CD4-positive, alpha-beta T cell treated with Interleukin-4 for 1 hour (primary cell): Measurements from ENCODE around the gene NR1D1.

Source experiments
- DNase-seq, 2 donors: peaks; one replicate each; pipeline ENCODE4 v3.0.0-alpha.2; 2020 to 2022

NR1D1 gene

GRCh38 chr17:40111221-40112128 is 11.1 kb upstream of the NR1D1 start:
- DNase-seq: peak; percentile 79 to 81

DNA sequence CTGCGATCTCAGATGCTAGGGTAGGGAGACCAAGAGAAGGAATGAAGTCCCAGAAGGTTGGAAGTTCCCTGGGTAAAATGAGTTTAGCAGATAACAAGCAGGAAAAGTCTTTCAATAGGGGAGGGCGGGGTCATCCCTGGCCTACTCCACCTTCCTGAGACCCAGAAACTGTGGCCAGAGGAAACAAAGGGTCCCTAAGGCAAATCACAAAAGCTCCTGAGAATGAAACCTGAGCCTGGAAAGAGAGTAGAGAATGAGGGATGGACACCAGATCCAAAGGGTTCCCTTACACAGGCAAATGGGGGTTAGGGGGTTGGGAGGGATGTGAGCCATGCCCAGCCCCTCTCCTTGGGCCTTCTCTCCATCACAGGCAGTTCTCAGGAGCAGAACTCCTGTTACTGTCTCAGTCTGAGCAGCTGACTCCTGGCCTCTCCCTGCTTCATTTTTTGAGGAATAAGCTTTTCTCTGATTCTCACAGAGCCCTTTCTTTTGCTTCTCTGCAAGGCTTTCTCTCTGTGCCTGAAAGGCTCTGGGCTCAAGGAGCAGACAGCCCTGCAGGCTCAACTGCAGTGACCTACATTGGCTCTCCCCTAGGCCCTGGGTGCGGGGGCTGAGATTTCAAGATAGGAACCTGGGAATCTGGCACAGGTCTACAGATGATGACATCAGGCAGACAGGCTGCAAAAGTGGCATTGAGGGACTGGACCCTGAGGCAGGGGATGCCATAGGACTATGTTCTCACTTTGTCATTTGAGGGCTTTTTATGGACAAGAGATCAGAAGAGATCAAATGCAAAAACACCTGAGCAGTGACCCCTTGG is 9.8 kb upstream of the NR1D1 start:
- no peak for DNase-seq

- peak in 1 of 2 donors; percentile 29 for DNase-seq
Measured at GRCh38 chr17:40108970-40109824, 8.8 kb upstream of the NR1D1 start.

- peak; percentile 37 to 40 for DNase-seq
Measured at GRCh38 chr17:40107522-40108174, 7.3 kb upstream of the NR1D1 start.

GRCh38 chr17:40106760-40107521 is 6.6 kb upstream of the NR1D1 start:
- DNase-seq: no peak

GRCh38 chr17:40105861-40106759 is 5.7 kb upstream of the NR1D1 start:
- no peak for DNase-seq

- DNase-seq: no peak
Measured at GRCh38 chr17:40104594-40105486, 4.5 kb upstream of the NR1D1 start.

GRCh38 chr17:40103688-40104087 is 3.3 kb upstream of the NR1D1 start:
- no peak for DNase-seq

DNA sequence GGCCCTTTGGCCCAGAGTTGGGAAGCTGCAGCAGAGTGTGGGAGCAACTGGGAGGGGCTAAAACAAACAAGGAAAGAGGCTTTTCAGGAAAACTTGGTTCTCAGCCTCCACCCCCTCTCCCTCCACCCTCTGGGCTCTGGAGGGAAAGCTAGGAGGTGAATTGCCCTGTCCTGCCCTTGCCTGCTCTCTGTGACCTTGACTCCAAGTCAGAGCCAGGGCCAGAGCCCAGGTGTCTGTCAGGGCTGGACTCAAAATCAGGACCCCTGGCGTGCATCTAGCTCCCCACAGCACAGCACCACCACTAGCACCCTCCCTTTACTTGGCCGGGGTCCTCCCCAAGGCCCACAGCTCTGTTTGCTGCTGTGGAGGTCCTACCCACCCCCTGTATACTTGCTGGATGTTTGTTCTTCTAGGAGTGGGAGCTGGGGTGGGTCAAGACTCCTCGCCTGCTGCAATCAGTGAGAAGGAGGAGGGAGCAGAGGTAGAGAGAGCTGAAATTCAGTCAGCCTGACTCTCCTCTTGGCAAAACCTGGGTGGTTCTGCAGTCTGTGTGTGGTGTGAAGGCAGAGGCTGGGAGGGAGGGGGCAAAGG is 2.8 kb upstream of the NR1D1 start:
- no peak for DNase-seq

- DNase-seq: peak in 1 of 2 donors; percentile 39
Measured at GRCh38 chr17:40101367-40102210, 1.2 kb upstream of the NR1D1 start.

- peak; percentile 94 for DNase-seq
Measured at GRCh38 chr17:40100669-40101366, 429 bp upstream of the NR1D1 start.

- DNase-seq: peak in 1 of 2 donors; percentile 48
Measured at GRCh38 chr17:40099619-40100418, 570 bp downstream of the NR1D1 start.

DNA sequence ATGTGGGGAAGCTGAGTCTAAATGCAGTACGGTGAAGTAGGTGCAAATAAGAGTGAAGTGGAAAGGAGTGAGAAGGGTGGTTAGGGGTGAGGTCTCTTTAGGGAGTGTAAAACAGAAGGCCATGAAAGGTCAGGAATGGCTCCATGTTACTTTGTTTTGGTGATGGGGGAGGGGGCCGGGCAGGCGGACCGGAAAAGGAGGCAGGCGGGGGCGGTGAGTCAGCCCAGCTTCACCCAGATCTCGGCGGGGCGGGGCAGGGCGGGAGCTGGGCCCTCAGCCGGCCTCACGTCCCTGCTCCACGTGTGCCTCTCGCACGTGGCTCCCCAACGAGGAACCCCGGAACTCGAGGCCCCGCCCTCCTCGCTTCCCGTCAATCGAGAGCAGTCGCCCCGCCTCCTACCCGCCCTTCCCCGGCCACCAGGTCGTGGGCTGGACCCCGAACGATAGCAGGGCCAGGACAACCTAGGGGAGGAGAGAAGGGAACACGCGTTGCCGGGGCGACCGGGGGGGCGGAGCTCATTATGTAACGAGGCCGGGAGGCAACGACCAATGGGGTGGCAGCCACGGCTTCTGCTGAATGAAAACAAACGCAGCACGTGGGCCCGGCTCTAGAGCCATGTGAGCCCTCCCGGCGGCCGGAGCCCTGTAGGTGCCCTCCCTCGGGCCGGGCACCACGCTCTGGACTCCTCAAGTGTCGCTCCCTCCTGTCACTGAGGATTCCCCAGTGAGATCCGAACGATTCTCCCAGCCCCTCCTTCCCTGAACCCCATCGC is 1.4 kb downstream of the NR1D1 start:
- DNase-seq: peak; percentile 100

DNA sequence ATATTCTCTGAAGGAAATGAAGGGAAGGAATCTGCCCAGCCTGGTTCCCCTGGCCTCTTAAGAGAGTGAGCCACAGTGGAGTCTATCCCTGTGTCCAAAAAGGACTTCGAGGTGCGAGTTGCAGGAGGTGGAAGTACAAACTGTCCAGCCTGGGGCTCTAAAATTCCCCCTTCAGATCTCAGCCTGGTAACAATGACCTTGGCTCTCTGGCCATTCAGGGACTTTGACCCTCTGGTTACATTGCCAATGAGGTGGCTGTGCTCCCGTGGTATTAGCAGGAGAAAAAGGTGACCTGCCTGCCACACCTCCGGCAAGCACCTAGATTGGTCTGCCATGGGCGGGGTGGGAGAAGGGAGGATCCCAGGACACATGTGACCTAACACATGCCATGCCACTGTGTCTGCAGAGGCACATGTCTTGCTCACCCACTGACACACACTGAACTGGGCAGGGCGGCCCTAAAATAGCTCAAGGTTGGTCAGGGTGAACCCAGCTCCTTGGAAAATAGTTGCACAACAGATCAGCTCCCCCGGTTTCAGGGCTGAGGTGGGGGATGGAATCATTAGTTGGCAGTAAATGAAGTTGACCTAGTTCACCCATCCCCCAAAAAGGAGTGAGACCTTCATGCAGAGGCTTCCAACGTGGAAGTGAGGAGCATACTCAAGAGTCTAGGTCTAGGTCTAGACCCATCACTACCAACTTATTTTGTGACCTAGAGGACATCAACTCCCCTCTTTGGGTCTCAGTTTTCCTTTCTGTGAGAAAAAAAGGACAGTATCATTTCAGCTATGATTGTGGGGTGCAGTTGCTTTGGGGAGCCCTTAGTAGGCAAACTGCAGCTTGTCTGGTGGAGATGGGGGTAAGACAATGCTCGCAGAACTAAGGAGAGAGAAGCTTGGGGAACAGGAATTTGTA is 2.2 kb downstream of the NR1D1 start:
- DNase-seq: peak in 1 of 2 donors; percentile 66
